Loucy (cell line): ENCODE results near the gene DIPK1B.

Source experiments
- H2AFZ ChIP-seq: fragments of 200-600 bp; sonication (generic); 2 replicates; pipeline ENCODE4 v1.6.0; 2016; ENCODE audit warnings: antibody characterized with exemption, mild to moderate bottlenecking, low read length, moderate library complexity
- H3F3A ChIP-seq: fragments of 200-600 bp; 2 replicates; pipeline ENCODE4 v1.6.0; 2016; ENCODE audit warnings: antibody characterized with exemption, low read depth, mild to moderate bottlenecking
- H3K27me3 ChIP-seq: fragments of 200-600 bp; sonication (generic); 2 replicates; pipeline ENCODE4 v1.6.1; 2014; ENCODE audit warnings: low read length, mild to moderate bottlenecking; ENCODE audit not compliant: insufficient read depth, poor library complexity, severe bottlenecking
- H3K36me3 ChIP-seq: fragments of 200-600 bp; sonication (generic); 2 replicates; pipeline ENCODE4 v1.6.1; 2016; ENCODE audit warnings: low read length; ENCODE audit not compliant: insufficient read depth
- H3K4me1 ChIP-seq: fragments of 200-600 bp; sonication (generic); 2 replicates; pipeline ENCODE4 v1.5.1; 2014; ENCODE audit warnings: low read length, mild to moderate bottlenecking; ENCODE audit not compliant: insufficient read depth, poor library complexity, severe bottlenecking
- H3K4me2 ChIP-seq: fragments of 200-600 bp; sonication (generic); 2 replicates; pipeline ENCODE4 v1.6.0; 2014; ENCODE audit warnings: antibody characterized with exemption, low read length, low read depth, mild to moderate bottlenecking; ENCODE audit not compliant: poor library complexity, severe bottlenecking
- H3K4me3 ChIP-seq: fragments of 200-600 bp; sonication (generic); 2 replicates; pipeline ENCODE4 v1.5.1; 2014; ENCODE audit warnings: low read length, mild to moderate bottlenecking, mixed read lengths; ENCODE audit not compliant: poor library complexity, severe bottlenecking
- H3K79me2 ChIP-seq: fragments of 200-600 bp; sonication (generic); 2 replicates; pipeline ENCODE4 v1.6.1; 2014; ENCODE audit warnings: low read length; ENCODE audit not compliant: insufficient read depth
- H3K9ac ChIP-seq: fragments of 200-600 bp; sonication (generic); 2 replicates; pipeline ENCODE4 v1.6.0; 2014; ENCODE audit warnings: mild to moderate bottlenecking, low read depth, low read length, moderate library complexity; ENCODE audit not compliant: poor library complexity, severe bottlenecking
- H3K9me2 ChIP-seq: fragments of 200-600 bp; sonication (generic); replicated peaks from 2 replicates; pipeline ENCODE4 v1.6.1; 2016; ENCODE audit warnings: low read depth, low read length, mixed read lengths
- H3K9me3 ChIP-seq: fragments of 200-600 bp; sonication (generic); 2 replicates; pipeline ENCODE4 v1.6.1; 2014; ENCODE audit warnings: mild to moderate bottlenecking, antibody characterized with exemption, low read length, low read depth; ENCODE audit not compliant: insufficient read depth
- H4K20me1 ChIP-seq: fragments of 200-600 bp; sonication (generic); 2 replicates; pipeline ENCODE4 v1.6.0; 2014; ENCODE audit warnings: antibody characterized with exemption, low read length, mild to moderate bottlenecking; ENCODE audit not compliant: insufficient read depth, poor library complexity, severe bottlenecking
- EZH2phosphoT487 ChIP-seq: fragments of 200-600 bp; IDR thresholded peaks from 2 replicates; pipeline ENCODE4 v1.6.1; 2018; ENCODE audit warnings: antibody characterized with exemption, mild to moderate bottlenecking, moderate library complexity, borderline replicate concordance
- TF ChIP-seq, protein P1 (sequence below): fragments of 200-600 bp; sonication (generic); conservative IDR thresholded peaks from 2 replicates; pipeline ENCODE4 v1.5.1; 2014; ENCODE audit warnings: mild to moderate bottlenecking, antibody characterized with exemption, low read length

Gene DIPK1B

DNA sequence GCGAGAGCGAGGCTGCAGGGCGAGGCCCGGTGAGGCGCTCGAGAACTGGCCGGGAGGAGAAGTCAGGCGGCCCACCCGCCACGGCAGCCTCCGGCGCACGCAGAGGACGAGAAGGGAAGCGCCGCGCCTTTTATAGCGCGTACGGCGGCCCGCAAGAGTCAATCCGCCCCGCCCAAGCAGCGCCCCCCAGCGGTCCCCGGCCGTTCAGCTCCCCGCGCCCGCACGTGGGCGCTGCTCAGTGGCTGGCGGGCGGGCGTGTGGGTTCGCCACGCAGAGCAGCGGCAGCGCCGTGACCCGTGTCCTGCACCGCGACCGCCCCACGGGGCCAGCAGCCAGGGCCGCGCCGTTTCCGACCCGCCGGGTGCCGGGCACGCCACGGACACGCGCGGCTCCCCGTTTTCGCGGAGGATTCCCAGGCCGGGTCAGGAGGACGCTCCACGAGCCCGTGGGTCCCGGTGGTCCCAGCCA is 15.7 kb downstream of the DIPK1B start:
- no peaks in the 10 kb centered on the region for H3K27me3 ChIP-seq
- H3K9me2 ChIP-seq: no peaks in the 10 kb centered on the region
- no peaks in the 10 kb centered on the region for H3F3A ChIP-seq
- TF ChIP-seq EZH2phosphoT487: no peak
- TF ChIP-seq, protein P1, sequence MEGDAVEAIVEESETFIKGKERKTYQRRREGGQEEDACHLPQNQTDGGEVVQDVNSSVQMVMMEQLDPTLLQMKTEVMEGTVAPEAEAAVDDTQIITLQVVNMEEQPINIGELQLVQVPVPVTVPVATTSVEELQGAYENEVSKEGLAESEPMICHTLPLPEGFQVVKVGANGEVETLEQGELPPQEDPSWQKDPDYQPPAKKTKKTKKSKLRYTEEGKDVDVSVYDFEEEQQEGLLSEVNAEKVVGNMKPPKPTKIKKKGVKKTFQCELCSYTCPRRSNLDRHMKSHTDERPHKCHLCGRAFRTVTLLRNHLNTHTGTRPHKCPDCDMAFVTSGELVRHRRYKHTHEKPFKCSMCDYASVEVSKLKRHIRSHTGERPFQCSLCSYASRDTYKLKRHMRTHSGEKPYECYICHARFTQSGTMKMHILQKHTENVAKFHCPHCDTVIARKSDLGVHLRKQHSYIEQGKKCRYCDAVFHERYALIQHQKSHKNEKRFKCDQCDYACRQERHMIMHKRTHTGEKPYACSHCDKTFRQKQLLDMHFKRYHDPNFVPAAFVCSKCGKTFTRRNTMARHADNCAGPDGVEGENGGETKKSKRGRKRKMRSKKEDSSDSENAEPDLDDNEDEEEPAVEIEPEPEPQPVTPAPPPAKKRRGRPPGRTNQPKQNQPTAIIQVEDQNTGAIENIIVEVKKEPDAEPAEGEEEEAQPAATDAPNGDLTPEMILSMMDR: peak; percentile 70
- no peaks in the 10 kb centered on the region for H3K9me3 ChIP-seq
- peak overlapping the region; percentile 92 for H3K4me2 ChIP-seq
- H3K9ac ChIP-seq: peak overlapping the region; percentile 95
- H2AFZ ChIP-seq: peak overlapping the region; percentile 93
- H3K79me2 ChIP-seq: peaks cover 52% of the 10 kb centered on the region
- H4K20me1 ChIP-seq: peaks cover 44% of the 10 kb centered on the region
- H3K4me1 ChIP-seq: peaks cover 25% of the 10 kb centered on the region
- H3K36me3 ChIP-seq: peaks cover 30% of the 10 kb centered on the region; the same call in 1 of the 2 replicates
- H3K4me3 ChIP-seq: peak overlapping the region; percentile 85

- H4K20me1 ChIP-seq: peaks cover 42% of the 10 kb centered on the region
- H3K9me2 ChIP-seq: no peaks in the 10 kb centered on the region
- H3F3A ChIP-seq: no peaks in the 10 kb centered on the region
- peak overlapping the region; percentile 95 for H3K9ac ChIP-seq
- H3K4me1 ChIP-seq: peaks cover 25% of the 10 kb centered on the region
- no peaks in the 10 kb centered on the region for H3K27me3 ChIP-seq
- H3K4me3 ChIP-seq: peak overlapping the region; percentile 85
- H3K79me2 ChIP-seq: peaks cover 50% of the 10 kb centered on the region
- H3K4me2 ChIP-seq: peak overlapping the region; percentile 83
- no peaks in the 10 kb centered on the region for H3K9me3 ChIP-seq
- no peak for TF ChIP-seq EZH2phosphoT487
- TF ChIP-seq, protein P1: no peak
- peaks cover 25% of the 10 kb centered on the region; the same call in 1 of the 2 replicates for H3K36me3 ChIP-seq
- H2AFZ ChIP-seq: peak overlapping the region; percentile 93
Measured at GRCh38 chr9:136728548-136729123, 16.3 kb downstream of the DIPK1B start.

GRCh38 chr9:136729144-136729543 is 16.8 kb downstream of the DIPK1B start:
- no peaks in the 10 kb centered on the region for H3F3A ChIP-seq
- H3K36me3 ChIP-seq: peaks cover 20% of the 10 kb centered on the region; the same call in 1 of the 2 replicates
- H3K79me2 ChIP-seq: peaks cover 45% of the 10 kb centered on the region
- no peaks in the 10 kb centered on the region for H3K9me3 ChIP-seq
- H3K9ac ChIP-seq: peak overlapping the region; percentile 95
- peak overlapping the region; percentile 85 for H3K4me3 ChIP-seq
- H3K4me1 ChIP-seq: peaks cover 25% of the 10 kb centered on the region
- H3K9me2 ChIP-seq: no peaks in the 10 kb centered on the region
- peaks cover 37% of the 10 kb centered on the region for H4K20me1 ChIP-seq
- no peak overlapping the region for H2AFZ ChIP-seq
- H3K27me3 ChIP-seq: no peaks in the 10 kb centered on the region
- H3K4me2 ChIP-seq: peak overlapping the region; percentile 83
- TF ChIP-seq EZH2phosphoT487: no peak
- TF ChIP-seq, protein P1: no peak
